HUES64 (cell line): Measurements from ENCODE around the gene TUFM.

Source experiments
- H3K27ac ChIP-seq: 2 replicates; pipeline ENCODE4 v1.7.0; 2013; ENCODE audit warnings: low read depth, low read length, inconsistent platforms
- H3K27me3 ChIP-seq: 2 replicates; pipeline ENCODE4 v1.6.1; 2013; ENCODE audit warnings: mild to moderate bottlenecking, low read length; ENCODE audit not compliant: insufficient read depth
- H3K36me3 ChIP-seq: 2 replicates; pipeline ENCODE4 v1.6.1; 2013; ENCODE audit warnings: mild to moderate bottlenecking, low read length; ENCODE audit not compliant: insufficient read depth
- H3K4me1 ChIP-seq: 2 replicates; pipeline ENCODE4 v1.6.1; 2013; ENCODE audit warnings: mild to moderate bottlenecking, low read length, moderate library complexity; ENCODE audit not compliant: insufficient read depth
- H3K4me3 ChIP-seq: 2 replicates; pipeline ENCODE4 v1.5.1; 2013; ENCODE audit warnings: mild to moderate bottlenecking, low read length, moderate library complexity
- H3K9ac ChIP-seq: 2 replicates; pipeline ENCODE4 v1.6.1; 2013; ENCODE audit warnings: mild to moderate bottlenecking, low read depth, low read length
- H3K9me3 ChIP-seq: 2 replicates; pipeline ENCODE4 v1.6.1; 2013; ENCODE audit warnings: low read depth, low read length; ENCODE audit not compliant: insufficient read depth
- WGBS: fragments of 150-250, 120-280 bp; methylation state at CpG from one replicate; pipeline ENCODE4 v1.1.7; 2013; ENCODE audit warnings: missing lambda C conversion rate; 5-methylcytosine and 5-hydroxymethylcytosine counted together

Gene TUFM

DNA sequence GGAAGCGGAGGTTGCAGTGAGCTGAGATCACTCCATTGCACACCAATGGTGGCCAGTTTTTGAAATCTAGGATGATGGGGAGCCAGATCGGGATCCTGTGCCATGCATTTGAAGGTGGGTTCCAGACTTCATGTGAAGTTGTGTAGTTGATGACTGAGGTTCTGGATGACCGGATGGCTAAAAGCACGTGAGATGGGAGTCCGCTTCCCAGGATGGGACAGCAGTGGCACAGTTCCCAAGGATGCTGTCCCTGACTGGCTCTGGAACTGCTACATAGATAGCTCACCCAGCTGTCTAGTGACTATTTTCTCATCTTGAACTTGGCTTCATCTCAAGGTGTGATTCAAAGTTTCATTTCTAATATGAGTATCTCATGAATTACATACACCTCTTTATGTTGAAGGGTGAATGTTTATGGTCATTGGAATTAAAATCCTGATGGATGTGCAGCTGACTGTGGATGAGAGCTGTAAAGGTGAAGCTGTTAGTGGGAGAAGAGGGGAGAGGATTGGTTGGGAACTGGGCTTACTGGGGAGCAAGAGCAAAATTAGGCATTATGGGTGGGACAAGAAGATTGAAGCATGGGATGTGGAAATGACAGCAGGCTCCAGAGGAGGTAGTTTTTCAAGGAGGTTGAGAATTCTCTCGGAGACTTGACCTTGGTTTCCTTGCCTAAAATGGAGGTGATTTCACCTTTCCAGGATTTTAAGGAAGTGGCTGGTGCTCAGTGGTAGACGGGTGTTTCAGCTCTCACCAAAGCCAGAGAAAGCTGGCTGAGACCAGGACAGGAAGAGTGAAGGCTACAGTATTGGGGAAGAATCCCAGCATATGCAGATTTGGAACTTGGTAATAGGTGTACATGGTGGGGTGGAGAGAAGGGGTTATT is 8.2 kb downstream of the TUFM start:
- H3K27me3 ChIP-seq: no peaks in the 10 kb centered on the region
- WGBS: 94% methylated on average over 7 of the region's 7 CpGs
- H3K27ac ChIP-seq: no peak overlapping the region
- H3K36me3 ChIP-seq: peaks cover 71% of the 10 kb centered on the region
- no peak overlapping the region for H3K9ac ChIP-seq
- no peaks in the 10 kb centered on the region for H3K9me3 ChIP-seq
- H3K4me1 ChIP-seq: no peaks in the 10 kb centered on the region
- H3K4me3 ChIP-seq: no peak overlapping the region

DNA sequence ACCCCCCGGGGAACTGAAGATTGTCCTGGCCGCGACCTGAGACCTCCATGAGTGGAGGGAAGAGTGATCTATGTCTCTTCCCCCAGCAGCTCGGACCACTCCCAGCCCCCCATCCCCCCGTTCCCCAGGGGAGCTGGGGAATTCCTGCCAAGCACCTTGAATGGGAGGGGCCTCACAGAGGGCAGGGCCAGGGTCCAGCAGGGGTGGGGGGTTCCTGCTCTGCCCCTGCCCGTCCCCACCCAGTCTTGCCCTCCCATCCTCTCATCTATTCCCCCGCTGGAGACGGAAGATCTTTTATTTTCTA is 9.4 kb downstream of the TUFM start:
- H3K9ac ChIP-seq: no peak overlapping the region
- no peaks in the 10 kb centered on the region for H3K9me3 ChIP-seq
- H3K27ac ChIP-seq: no peak overlapping the region
- H3K27me3 ChIP-seq: no peaks in the 10 kb centered on the region
- peaks cover 71% of the 10 kb centered on the region for H3K36me3 ChIP-seq
- no peak overlapping the region for H3K4me3 ChIP-seq
- H3K4me1 ChIP-seq: no peaks in the 10 kb centered on the region
- WGBS: 91% methylated on average over 7 of the region's 8 CpGs

DNA sequence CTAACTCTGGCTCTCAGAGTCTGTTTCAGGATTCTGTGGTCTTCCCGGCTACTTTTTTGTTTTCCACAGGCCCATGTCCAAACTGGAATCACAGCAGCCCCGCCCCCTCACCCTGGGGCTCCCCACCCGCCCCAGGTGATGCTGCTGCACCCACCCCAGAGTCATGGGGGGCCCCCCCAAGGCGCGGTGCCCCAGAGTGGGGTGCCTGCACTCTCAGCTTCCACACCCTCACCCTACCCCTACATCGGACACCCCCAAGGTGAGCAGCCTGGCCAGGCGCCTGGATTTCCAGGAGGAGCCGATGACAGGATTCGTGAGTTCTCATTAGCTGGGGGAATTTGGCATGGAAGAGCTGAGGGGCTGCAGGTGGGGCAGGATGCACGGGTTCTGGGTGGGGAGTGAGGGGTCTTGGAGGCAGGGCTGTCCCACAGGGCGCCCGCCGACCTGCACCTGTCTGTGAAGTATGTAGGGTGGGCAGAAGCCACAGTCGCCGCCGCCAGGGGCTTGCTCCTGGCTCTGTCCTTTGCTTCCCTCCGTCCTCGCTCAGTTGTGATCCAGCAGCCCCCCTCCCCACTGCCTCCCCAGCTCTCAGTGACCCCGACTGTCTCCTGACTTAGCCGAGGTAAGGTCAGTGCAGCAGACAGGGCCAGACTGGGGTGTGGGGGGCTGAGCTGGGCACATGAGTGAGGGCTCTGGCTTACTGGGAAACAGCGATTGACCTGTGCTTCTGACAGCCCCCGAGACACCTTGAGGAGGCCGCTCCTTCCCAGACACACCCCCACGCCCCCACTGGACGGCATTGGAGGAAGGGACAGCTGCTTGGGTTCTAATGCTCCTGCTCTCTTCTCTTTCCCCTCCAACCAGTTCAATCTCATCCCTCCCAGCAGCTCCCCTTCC is 10.0 kb downstream of the TUFM start:
- Histone ChIP-seq H3K4me1 (no peaks in the 10 kb centered on the region), H3K27ac (no peak overlapping the region), H3K4me3 (no peak overlapping the region), H3K27me3 (no peaks in the 10 kb centered on the region), H3K9me3 (no peaks in the 10 kb centered on the region), H3K9ac (no peak overlapping the region), H3K36me3 (peaks cover 77% of the 10 kb centered on the region)
- 95% methylated on average over 25 of the region's 25 CpGs for WGBS

DNA sequence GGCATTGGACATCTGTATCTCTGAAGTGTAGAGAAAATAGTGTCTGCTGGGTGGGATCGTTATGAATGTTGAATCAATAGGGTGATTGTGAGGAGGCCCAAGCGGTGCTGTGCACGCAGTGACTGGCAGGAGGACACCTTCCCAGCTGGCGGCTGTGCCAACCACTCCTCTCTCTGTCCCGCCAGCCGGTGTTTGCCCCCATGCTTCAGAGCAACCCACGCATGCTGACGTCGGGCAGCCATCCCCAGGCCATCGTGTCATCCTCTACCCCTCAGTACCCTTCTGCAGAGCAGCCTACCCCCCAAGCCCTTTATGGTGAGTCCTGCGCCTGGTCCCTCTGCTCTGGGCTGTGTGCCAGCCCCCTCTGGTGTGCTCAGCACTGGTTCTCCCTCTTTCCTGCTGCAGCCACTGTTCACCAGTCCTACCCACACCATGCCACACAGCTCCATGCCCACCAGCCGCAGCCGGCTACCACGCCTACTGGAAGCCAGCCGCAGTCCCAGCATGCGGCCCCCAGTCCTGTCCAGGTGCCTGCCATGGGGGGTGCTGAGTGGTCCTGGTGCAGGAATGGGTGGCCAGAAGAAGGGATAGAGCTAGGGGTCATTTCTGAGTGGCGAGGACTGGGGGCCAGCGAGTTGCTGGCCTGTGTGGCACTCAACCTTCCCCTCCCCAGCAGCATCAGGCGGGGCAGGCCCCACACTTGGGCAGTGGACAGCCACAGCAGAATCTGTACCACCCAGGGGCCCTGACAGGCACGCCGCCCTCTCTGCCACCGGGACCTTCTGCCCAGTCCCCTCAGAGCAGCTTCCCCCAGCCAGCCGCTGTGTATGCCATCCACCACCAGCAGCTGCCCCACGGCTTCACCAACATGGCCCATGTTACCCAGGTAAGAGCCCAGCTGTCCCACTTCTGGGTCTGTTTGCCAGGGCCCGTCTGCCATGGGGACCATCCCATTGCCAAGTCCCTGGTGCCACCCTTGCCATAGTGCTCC is 11.0 kb downstream of the TUFM start:
- H3K4me1 ChIP-seq: no peaks in the 10 kb centered on the region
- no peak overlapping the region for H3K27ac ChIP-seq
- H3K9me3 ChIP-seq: no peaks in the 10 kb centered on the region
- H3K36me3 ChIP-seq: peaks cover 87% of the 10 kb centered on the region
- WGBS: 96% methylated on average over 25 of the region's 25 CpGs
- H3K4me3 ChIP-seq: no peak overlapping the region
- H3K9ac ChIP-seq: no peak overlapping the region
- H3K27me3 ChIP-seq: no peaks in the 10 kb centered on the region

DNA sequence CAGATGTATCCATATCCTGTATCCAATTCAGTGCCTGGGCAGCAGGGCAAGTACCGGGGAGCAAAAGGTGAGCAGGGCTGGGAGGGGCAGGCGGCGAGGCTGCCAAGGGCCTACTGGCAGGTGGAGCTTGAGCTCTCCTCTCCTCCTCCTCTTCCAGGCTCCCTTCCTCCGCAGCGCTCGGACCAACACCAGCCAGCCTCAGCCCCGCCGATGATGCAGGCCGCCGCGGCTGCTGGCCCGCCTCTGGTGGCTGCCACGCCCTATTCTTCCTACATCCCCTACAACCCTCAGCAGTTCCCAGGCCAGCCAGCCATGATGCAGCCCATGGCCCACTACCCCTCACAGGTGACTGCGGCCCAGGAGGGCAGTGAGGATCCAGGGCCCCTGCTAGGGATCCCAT is 11.8 kb downstream of the TUFM start:
- Histone ChIP-seq H3K9ac (no peak overlapping the region), H3K4me3 (no peak overlapping the region), H3K27me3 (no peaks in the 10 kb centered on the region), H3K36me3 (peaks cover 95% of the 10 kb centered on the region), H3K9me3 (no peaks in the 10 kb centered on the region), H3K4me1 (no peaks in the 10 kb centered on the region), H3K27ac (no peak overlapping the region)
- WGBS: 95% methylated on average over 14 of the region's 14 CpGs

DNA sequence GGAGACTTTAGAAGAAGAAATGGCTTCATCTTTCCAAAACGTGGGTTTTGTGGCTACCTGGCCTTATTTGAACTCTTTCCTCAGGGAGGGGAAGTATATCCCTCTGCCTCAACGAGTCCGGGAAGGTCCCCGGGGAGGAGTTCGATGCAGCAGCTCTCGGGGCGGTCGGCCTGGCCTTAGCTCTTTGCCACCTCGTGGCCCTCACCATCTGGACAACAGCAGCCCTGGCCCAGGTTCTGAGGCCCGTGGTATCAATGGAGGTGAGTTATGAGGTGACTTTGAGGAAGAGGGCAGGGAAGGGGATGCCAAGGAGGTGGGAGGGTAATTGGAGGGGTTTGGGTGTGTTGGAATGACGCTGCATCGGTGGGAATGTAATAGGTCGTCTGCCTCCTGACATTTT is 15.6 kb downstream of the TUFM start:
- H3K4me1 ChIP-seq: peaks cover 2% of the 10 kb centered on the region; the same call in 1 of the 2 replicates
- H3K36me3 ChIP-seq: peaks cover 100% of the 10 kb centered on the region
- no peaks in the 10 kb centered on the region for H3K27me3 ChIP-seq
- H3K9me3 ChIP-seq: no peaks in the 10 kb centered on the region
- no peak overlapping the region for H3K4me3 ChIP-seq
- WGBS: 95% methylated on average over 13 of the region's 13 CpGs
- H3K9ac ChIP-seq: no peak overlapping the region
- H3K27ac ChIP-seq: no peak overlapping the region

DNA sequence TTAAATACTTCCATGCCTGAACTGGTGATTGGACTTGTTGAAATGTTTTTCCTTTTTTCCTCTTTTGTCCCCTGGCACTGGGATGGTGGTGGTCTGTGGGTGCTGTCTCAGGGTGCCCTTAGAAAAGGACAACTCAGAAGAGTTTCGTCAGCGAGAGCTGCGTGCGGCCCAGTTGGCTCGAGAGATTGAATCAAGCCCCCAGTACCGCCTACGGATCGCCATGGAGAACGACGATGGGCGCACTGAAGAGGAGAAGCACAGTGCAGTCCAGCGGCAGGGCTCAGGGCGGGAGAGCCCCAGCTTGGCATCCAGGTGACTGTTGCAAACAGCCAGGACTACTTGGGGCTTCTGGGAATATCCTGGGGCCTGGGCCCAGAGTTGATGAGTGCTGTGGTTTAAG is 16.4 kb downstream of the TUFM start:
- Histone ChIP-seq H3K27me3 (no peaks in the 10 kb centered on the region), H3K27ac (no peak overlapping the region), H3K9me3 (no peaks in the 10 kb centered on the region), H3K36me3 (peaks cover 100% of the 10 kb centered on the region), H3K4me1 (peaks cover 9% of the 10 kb centered on the region; the same call in 1 of the 2 replicates), H3K4me3 (no peak overlapping the region), H3K9ac (no peak overlapping the region)
- 96% methylated on average over 13 of the region's 13 CpGs for WGBS

DNA sequence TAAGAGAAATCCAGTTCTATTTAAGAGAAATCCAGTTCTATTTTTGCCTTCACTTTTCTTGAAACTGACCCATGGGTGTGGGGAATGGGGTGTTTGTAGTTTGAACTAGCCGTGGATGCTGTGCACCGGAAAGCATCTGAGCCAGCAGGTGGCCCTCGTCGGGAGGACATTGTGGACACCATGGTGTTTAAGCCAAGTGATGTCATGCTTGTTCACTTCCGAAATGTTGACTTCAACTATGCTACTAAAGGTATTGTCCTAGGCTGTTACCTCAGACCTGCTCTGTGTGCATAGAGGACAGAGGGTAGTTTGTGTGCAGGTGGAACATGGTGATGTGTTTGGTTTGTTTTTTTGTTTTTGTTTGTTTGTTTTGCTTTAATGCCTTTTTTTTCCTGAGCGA is 20.0 kb downstream of the TUFM start:
- Histone ChIP-seq H3K9ac (no peak overlapping the region), H3K27ac (no peak overlapping the region)

DNA sequence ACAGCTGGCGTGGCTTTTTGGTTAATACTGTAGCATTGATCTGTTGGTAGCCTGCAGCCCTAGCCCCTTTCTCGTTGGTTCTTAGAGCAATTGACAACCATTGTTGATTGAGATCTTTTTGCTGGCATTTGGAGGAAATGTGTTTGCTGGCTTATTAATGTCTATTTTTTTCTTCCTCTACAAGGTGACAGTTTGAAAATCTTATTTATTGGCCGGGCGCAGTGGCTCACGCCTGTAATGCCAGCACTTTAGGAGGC is 21.5 kb downstream of the TUFM start:
- H3K9me3 ChIP-seq: no peaks in the 10 kb centered on the region
- peaks cover 9% of the 10 kb centered on the region; the same call in 1 of the 2 replicates for H3K4me1 ChIP-seq
- 50% methylated on average over 5 of the region's 5 CpGs for WGBS
- H3K4me3 ChIP-seq: peak overlapping the region; percentile 93
- H3K27ac ChIP-seq: peak overlapping the region; percentile 99
- peaks cover 54% of the 10 kb centered on the region for H3K36me3 ChIP-seq
- H3K9ac ChIP-seq: peak overlapping the region; percentile 97
- H3K27me3 ChIP-seq: no peaks in the 10 kb centered on the region

More for the DNA sequence above, 20.0 kb downstream of the TUFM start:
- no peaks in the 10 kb centered on the region for H3K9me3 ChIP-seq
- H3K4me3 ChIP-seq: no peak overlapping the region
- peaks cover 9% of the 10 kb centered on the region; the same call in 1 of the 2 replicates for H3K4me1 ChIP-seq
- WGBS: 91% methylated on average over 6 of the region's 6 CpGs
- no peaks in the 10 kb centered on the region for H3K27me3 ChIP-seq
- peaks cover 65% of the 10 kb centered on the region for H3K36me3 ChIP-seq

DNA sequence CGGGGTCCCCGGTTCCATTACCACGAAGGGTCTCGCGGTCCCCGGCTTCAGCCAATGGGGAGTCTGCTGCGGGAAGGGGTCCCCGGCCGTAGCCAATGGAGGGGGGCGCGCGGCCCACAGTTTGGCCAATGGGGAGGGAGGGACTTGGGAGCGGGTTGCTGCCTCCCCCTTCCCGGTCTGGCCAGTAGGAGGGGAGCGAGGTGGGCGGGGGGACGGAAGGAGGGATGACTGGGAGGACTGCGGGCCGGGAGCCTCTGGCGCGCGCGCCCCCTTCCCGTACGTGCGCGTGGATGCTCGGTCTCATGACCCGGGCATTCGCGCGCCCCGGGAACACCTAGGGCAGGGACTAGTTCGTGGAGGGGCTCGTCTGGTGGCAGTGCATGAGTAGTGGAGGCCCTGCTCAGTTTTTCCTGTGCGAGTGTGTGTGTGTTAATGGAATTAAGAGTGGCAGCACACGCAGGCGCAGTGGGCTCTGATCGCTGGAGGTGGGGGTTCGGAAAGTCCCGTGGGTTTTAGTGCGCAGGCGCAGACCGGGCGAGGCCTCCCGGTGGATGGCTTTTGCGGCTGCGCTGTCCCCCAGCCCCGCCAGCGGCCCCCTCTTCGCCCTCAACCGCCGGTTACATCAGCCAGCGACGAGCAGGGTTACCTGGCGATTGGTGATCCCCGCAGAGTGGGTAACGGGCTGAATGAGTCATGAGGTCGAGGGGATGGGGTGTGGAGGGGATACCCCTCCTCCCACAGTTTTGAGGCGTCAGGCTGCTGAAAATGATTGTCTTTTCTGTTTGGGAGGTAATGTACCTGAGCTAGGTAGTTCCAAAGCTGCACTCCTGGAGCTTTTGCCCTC is 22.1 kb downstream of the TUFM start:
- no peaks in the 10 kb centered on the region for H3K9me3 ChIP-seq
- peak overlapping the region; percentile 97 for H3K9ac ChIP-seq
- H3K4me1 ChIP-seq: peaks cover 9% of the 10 kb centered on the region; the same call in 1 of the 2 replicates
- H3K27me3 ChIP-seq: no peaks in the 10 kb centered on the region
- H3K27ac ChIP-seq: peak overlapping the region; percentile 99
- under 1% methylated on average over 60 of the region's 60 CpGs for WGBS
- peak overlapping the region; percentile 93 for H3K4me3 ChIP-seq
- peaks cover 48% of the 10 kb centered on the region for H3K36me3 ChIP-seq
